Thymus (tissue), 11 donors: ENCODE measurements around the gene ARHGAP6. TPM values are rescaled to one million over a fixed set of nuclear protein-coding genes. Genes with fewer than 3 reads are reported as not detected.
A peak's percentile ranks its signal among the peaks of the same experiment; 100 is the strongest.

Source experiments
- DNase-seq, 9 donors: peaks; one replicate each; pipeline ENCODE4 v3.0.0-alpha.2; 2013; ENCODE audit warnings: low spot score in 9 of 9, low read depth in 6 of 9, missing footprints in 1 of 9
- H3K27ac ChIP-seq, 2 donors: one replicate each; pipeline ENCODE4 v1.5.1; 2013; ENCODE audit warnings: control low read depth in 1 of 2, low read depth in 1 of 2, low read length in 1 of 2, mild to moderate bottlenecking in 1 of 2, moderate library complexity in 1 of 2
- H3K27me3 ChIP-seq, 2 donors: one replicate each; pipeline ENCODE4 v1.5.1; 2013; ENCODE audit warnings: low read length in 1 of 2; ENCODE audit not compliant: control insufficient read depth in 2 of 2, insufficient read depth in 1 of 2
- H3K36me3 ChIP-seq, 2 donors: one replicate each; pipeline ENCODE4 v1.5.1; 2013; ENCODE audit warnings: low read length in 1 of 2, mild to moderate bottlenecking in 1 of 2, moderate library complexity in 1 of 2; ENCODE audit not compliant: control insufficient read depth in 2 of 2, insufficient read depth in 2 of 2
- H3K4me1 ChIP-seq, 2 donors: one replicate each; pipeline ENCODE4 v1.5.1; 2013; ENCODE audit warnings: low read length in 2 of 2; ENCODE audit not compliant: control insufficient read depth in 2 of 2, insufficient read depth in 2 of 2
- H3K4me3 ChIP-seq, 2 donors: one replicate each; pipeline ENCODE4 v1.5.1; 2013; ENCODE audit warnings: low read length in 2 of 2, control low read depth in 1 of 2, mild to moderate bottlenecking in 1 of 2
- H3K9me3 ChIP-seq, 2 donors: one replicate each; pipeline ENCODE4 v1.5.1; 2013; ENCODE audit warnings: low read length in 1 of 2, mild to moderate bottlenecking in 1 of 2; ENCODE audit not compliant: control insufficient read depth in 2 of 2, insufficient read depth in 1 of 2
- WGBS: extraction: QIAGEN DNeasy Blood & Tissue Kit; methylation state at CpG from one replicate; pipeline ENCODE4 v1.1.7; 2013; 5-methylcytosine and 5-hydroxymethylcytosine counted together
- polyA plus RNA-seq: library from polyadenylated mRNA; stranded (reverse); fragments of 200-250 nt; gene quantifications from one replicate; pipeline ENCODE4 v1.2.3, GENCODE V29; 2013
- total RNA-seq: library from RNA; stranded (reverse); fragments of 120-200 nt; gene quantifications from one replicate; pipeline ENCODE4 v1.2.4, GENCODE V29; 2013
- donor health status: healthy.

ARHGAP6 gene
- total and polyA plus RNA-seq, 2 donors, result 0.71 to 2.3 TPM

- H3K4me1 ChIP-seq, result no peaks in the 10 kb centered on the region
- DNase-seq, result no peak
- no peak overlapping the region for H3K4me3 ChIP-seq
- no peak overlapping the region for H3K27ac ChIP-seq
- WGBS, result 96% methylated on average over 8 of the region's 8 CpGs
- no peaks in the 10 kb centered on the region for H3K9me3 ChIP-seq
- peaks cover 40 to 64% of the 10 kb centered on the region in 2 donors for H3K36me3 ChIP-seq
- H3K27me3 ChIP-seq, result no peaks in the 10 kb centered on the region
Observed at GRCh38 chrX:11119313-11119943, 546.3 kb downstream of the ARHGAP6 start.

DNA sequence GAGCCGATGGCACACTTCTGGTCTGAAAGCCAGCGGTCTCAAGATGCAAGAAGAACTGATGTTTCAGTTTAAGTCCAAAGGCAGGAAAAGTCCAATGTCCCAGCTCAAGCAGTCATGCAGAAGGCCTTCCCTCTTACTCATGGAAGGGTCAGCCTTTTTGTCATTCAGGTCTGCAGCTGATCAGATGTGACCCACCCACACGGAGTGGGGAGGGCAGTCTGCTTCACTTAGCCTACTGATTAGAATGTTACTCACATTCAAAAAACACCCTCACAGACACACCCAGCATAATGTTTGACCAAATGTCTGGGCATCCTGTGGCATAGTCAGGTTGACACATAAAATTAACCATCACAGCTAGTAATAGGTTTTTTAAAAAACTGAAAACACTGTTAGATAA lies 548.0 kb downstream of the ARHGAP6 start:
- Histone ChIP-seq H3K36me3 (peaks cover 44 to 64% of the 10 kb centered on the region in 2 donors), H3K27me3 (no peaks in the 10 kb centered on the region), H3K9me3 (no peaks in the 10 kb centered on the region), H3K4me1 (no peaks in the 10 kb centered on the region), H3K4me3 (no peak overlapping the region), H3K27ac (no peak overlapping the region)
- WGBS, result 100% methylated on average over 3 of the region's 3 CpGs
- no peak for DNase-seq

GRCh38 chrX:11113731-11114130 lies 552.0 kb downstream of the ARHGAP6 start:
- H3K27me3 ChIP-seq, result no peaks in the 10 kb centered on the region
- DNase-seq, result no peak
- peaks cover 0 to 5% of the 10 kb centered on the region in 2 donors for H3K4me1 ChIP-seq
- H3K9me3 ChIP-seq, result peaks cover 0 to 2% of the 10 kb centered on the region in 2 donors
- no peak overlapping the region for H3K27ac ChIP-seq
- H3K36me3 ChIP-seq, result peaks cover 27 to 35% of the 10 kb centered on the region in 2 donors
- no peak overlapping the region for H3K4me3 ChIP-seq

GRCh38 chrX:11111947-11112346 lies 553.8 kb downstream of the ARHGAP6 start:
- H3K27ac ChIP-seq, result peak overlapping the region in 1 of 2 donors; percentile 46
- 71% methylated on average over 9 of the region's 9 CpGs for WGBS
- no peak for DNase-seq
- H3K4me1 ChIP-seq, result peaks cover 0 to 5% of the 10 kb centered on the region in 2 donors
- H3K4me3 ChIP-seq, result peak overlapping the region; percentile 68 to 84
- H3K9me3 ChIP-seq, result peaks cover 0 to 2% of the 10 kb centered on the region in 2 donors
- H3K36me3 ChIP-seq, result peaks cover 22% of the 10 kb centered on the region in 2 donors
- no peaks in the 10 kb centered on the region for H3K27me3 ChIP-seq

GRCh38 chrX:11111037-11111851 lies 554.5 kb downstream of the ARHGAP6 start, which contains the start of gene HCCS:
Gene HCCS, plus strand, starts transcription at chrX:11111332. Its CDS starts 729 bp downstream, at chrX:11112061.
- peak; percentile 47 to 87 (median 70) for DNase-seq
- H3K4me1 ChIP-seq, result peaks cover 0 to 5% of the 10 kb centered on the region in 2 donors
- H3K4me3 ChIP-seq, result peak within 1 kb of the TSS; percentile 68 to 84
- no peaks in the 10 kb centered on the region for H3K27me3 ChIP-seq
- WGBS, result under 1% methylated on average over 58 of the region's 58 CpGs
- peaks cover 0 to 2% of the 10 kb centered on the region in 2 donors for H3K9me3 ChIP-seq
- H3K36me3 ChIP-seq, result peaks cover 15 to 20% of the 10 kb centered on the region in 2 donors
- H3K27ac ChIP-seq, result peak within 1 kb of the TSS; percentile 46 to 81

GRCh38 chrX:11109968-11110367 lies 555.8 kb downstream of the ARHGAP6 start:
- H3K36me3 ChIP-seq, result peaks cover 3 to 8% of the 10 kb centered on the region in 2 donors
- DNase-seq, result no peak
- H3K9me3 ChIP-seq, result peaks cover 0 to 2% of the 10 kb centered on the region in 2 donors
- 92% methylated on average over 2 of the region's 2 CpGs for WGBS
- H3K4me3 ChIP-seq, result no peak overlapping the region
- H3K27me3 ChIP-seq, result no peaks in the 10 kb centered on the region
- H3K27ac ChIP-seq, result no peak overlapping the region
- peaks cover 0 to 5% of the 10 kb centered on the region in 2 donors for H3K4me1 ChIP-seq

GRCh38 chrX:11108253-11108941 lies 557.3 kb downstream of the ARHGAP6 start:
- 95% methylated on average over 4 of the region's 4 CpGs for WGBS

GRCh38 chrX:11105080-11105479 lies 560.6 kb downstream of the ARHGAP6 start:
- H3K27me3 ChIP-seq, result no peaks in the 10 kb centered on the region
- no peak overlapping the region for H3K27ac ChIP-seq
- 99% methylated on average over 4 of the region's 4 CpGs for WGBS
- no peaks in the 10 kb centered on the region for H3K4me1 ChIP-seq
- no peak for DNase-seq
- H3K36me3 ChIP-seq, result no peaks in the 10 kb centered on the region
- H3K4me3 ChIP-seq, result no peak overlapping the region
- no peaks in the 10 kb centered on the region for H3K9me3 ChIP-seq

More at GRCh38 chrX:11108253-11108941, 557.3 kb downstream of the ARHGAP6 start:
- DNase-seq, result no peak
- Histone ChIP-seq H3K4me1 (peaks cover 0 to 5% of the 10 kb centered on the region in 2 donors), H3K4me3 (no peak overlapping the region), H3K36me3 (no peaks in the 10 kb centered on the region), H3K9me3 (peaks cover 0 to 2% of the 10 kb centered on the region in 2 donors), H3K27me3 (no peaks in the 10 kb centered on the region), H3K27ac (no peak overlapping the region)
